RWPE2 (cell line): ENCODE results near the gene RAB11FIP3.

Experiments used
- ATAC-seq: fragments of 200-7000 bp; cut with Tn5 transposase; 3 replicates; pipeline ENCODE4 v1.9.1; 2021; ENCODE audit warnings: low read depth
- DNase-seq: peaks from one replicate; pipeline ENCODE4 v3.0.0-alpha.2; 2020; ENCODE audit warnings: low spot score
- H3K27ac ChIP-seq: fragments of 450-650 bp; 2 replicates; pipeline ENCODE4 v1.5.1; 2017; ENCODE audit warnings: mild to moderate bottlenecking; ENCODE audit not compliant: poor library complexity, severe bottlenecking
- H3K27me3 ChIP-seq: fragments of 250-450 bp; sonication (Bioruptor Pico); 2 replicates; pipeline ENCODE4 v1.5.1; 2021; ENCODE audit warnings: mild to moderate bottlenecking, moderate library complexity; ENCODE audit not compliant: insufficient read depth, poor library complexity, severe bottlenecking
- H3K36me3 ChIP-seq: fragments of 250-450 bp; sonication (Bioruptor Pico); 2 replicates; pipeline ENCODE4 v1.5.1; 2020; ENCODE audit warnings: low read depth, mild to moderate bottlenecking, moderate library complexity
- H3K4me1 ChIP-seq: fragments of 250-450 bp; sonication (Bioruptor Pico); 2 replicates; pipeline ENCODE4 v1.5.1; 2021; ENCODE audit warnings: mild to moderate bottlenecking, moderate library complexity; ENCODE audit not compliant: insufficient read depth, poor library complexity, severe bottlenecking
- H3K4me3 ChIP-seq: fragments of 250-450 bp; sonication (Bioruptor Pico); 2 replicates; pipeline ENCODE4 v1.5.1; 2021; ENCODE audit warnings: mild to moderate bottlenecking, moderate library complexity; ENCODE audit not compliant: severe bottlenecking
- H3K9me3 ChIP-seq: fragments of 250-450 bp; sonication (Bioruptor Pico); 2 replicates; pipeline ENCODE4 v1.5.1; 2021; ENCODE audit warnings: mild to moderate bottlenecking, moderate library complexity; ENCODE audit not compliant: severe bottlenecking
- TF ChIP-seq, protein P1 (sequence below): fragments of 450-650 bp; IDR thresholded peaks from one replicate; pipeline ENCODE4 v1.5.1; 2017; ENCODE audit warnings: mild to moderate bottlenecking, moderate library complexity; ENCODE audit not compliant: poor library complexity, severe bottlenecking

Gene RAB11FIP3

DNA sequence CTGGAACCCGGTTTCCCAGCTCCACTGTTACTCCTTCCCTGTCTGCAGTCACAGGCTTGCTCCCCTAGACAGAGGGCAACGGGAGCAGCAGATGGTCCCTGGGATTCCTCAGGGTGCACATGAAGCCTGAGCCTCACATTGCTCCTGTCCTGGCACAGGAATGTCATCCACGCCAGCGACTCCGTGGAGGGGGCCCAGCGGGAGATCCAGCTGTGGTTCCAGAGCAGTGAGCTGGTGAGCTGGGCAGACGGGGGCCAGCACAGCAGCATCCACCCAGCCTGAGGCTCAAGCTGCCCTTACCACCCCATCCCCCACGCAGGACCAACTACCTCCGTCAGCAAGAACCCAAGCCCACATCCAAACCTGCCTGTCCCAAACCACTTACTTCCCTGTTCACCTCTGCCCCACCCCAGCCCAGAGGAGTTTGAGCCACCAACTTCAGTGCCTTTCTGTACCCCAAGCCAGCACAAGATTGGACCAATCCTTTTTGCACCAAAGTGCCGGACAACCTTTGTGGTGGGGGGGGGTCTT, 25.3 kb upstream of the RAB11FIP3 start:
- no peaks in the 10 kb centered on the region for H3K27me3 ChIP-seq
- ATAC-seq = no peak
- H3K36me3 ChIP-seq = peaks cover 6% of the 10 kb centered on the region; the same call in 1 of the 2 replicates
- peak overlapping the region; percentile 66 for H3K27ac ChIP-seq
- peaks cover 3% of the 10 kb centered on the region for H3K4me1 ChIP-seq
- DNase-seq = no peak
- H3K9me3 ChIP-seq = no peaks in the 10 kb centered on the region
- H3K4me3 ChIP-seq = peak overlapping the region; percentile 90
- TF ChIP-seq, protein P1, sequence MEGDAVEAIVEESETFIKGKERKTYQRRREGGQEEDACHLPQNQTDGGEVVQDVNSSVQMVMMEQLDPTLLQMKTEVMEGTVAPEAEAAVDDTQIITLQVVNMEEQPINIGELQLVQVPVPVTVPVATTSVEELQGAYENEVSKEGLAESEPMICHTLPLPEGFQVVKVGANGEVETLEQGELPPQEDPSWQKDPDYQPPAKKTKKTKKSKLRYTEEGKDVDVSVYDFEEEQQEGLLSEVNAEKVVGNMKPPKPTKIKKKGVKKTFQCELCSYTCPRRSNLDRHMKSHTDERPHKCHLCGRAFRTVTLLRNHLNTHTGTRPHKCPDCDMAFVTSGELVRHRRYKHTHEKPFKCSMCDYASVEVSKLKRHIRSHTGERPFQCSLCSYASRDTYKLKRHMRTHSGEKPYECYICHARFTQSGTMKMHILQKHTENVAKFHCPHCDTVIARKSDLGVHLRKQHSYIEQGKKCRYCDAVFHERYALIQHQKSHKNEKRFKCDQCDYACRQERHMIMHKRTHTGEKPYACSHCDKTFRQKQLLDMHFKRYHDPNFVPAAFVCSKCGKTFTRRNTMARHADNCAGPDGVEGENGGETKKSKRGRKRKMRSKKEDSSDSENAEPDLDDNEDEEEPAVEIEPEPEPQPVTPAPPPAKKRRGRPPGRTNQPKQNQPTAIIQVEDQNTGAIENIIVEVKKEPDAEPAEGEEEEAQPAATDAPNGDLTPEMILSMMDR = no peak

DNA sequence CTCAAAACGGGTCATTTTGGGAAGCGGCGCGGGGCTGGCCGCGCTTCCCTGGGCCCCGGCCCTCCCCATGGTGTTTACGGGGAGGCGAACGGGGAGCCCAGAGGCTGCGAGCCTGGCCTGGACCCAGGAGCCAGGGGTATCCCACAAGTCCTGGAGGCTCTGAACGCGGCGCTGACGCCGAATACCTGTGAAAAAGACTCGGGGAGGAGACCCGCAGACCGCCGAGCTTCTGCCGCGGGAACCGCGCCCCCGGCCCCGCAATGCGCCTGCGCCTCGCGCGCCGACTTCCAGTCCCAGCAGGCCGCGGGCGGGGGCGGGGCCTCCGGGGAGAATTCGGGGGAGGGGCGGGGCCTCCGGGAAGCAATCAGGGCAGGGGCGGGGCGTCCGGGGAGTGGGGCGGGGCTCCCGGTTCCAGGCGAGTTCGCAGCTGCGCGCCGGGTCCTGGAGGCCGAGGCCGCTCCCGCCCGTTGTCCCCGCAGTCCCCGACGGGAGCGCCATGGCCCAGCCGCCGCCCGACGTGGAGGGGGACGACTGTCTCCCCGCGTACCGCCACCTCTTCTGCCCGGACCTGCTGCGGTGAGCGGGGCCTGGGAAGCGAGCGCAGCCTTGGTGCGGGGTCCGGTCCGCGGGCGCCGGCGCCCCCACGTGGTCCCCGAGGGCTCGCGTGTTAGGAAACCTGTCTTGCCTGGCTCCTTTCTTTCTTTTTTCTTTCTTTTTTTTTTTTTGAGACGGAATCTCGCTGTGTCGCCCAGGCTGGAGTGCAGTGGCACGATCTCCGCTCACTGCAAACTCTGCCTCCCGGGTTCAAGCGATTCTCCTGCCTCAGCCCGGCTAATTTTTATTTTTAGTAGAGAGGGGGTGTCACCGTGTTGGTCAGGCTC, 23.7 kb upstream of the RAB11FIP3 start, which contains the start of gene DECR2:
Gene DECR2, plus strand, starts transcription at position 418 of the 881 bp plus-strand sequence. Its CDS starts 79 bp downstream, at position 497.
- H3K4me3 ChIP-seq = peak within 1 kb of the TSS; percentile 90
- H3K27ac ChIP-seq = peak within 1 kb of the TSS; percentile 66
- peak; percentile 92 for DNase-seq
- peak; percentile 70 for ATAC-seq
- no peaks in the 10 kb centered on the region for H3K9me3 ChIP-seq
- H3K4me1 ChIP-seq = peaks cover 3% of the 10 kb centered on the region
- H3K36me3 ChIP-seq = peaks cover 6% of the 10 kb centered on the region; the same call in 1 of the 2 replicates
- H3K27me3 ChIP-seq = no peaks in the 10 kb centered on the region
- TF ChIP-seq, protein P1 = peak; percentile 74

DNA sequence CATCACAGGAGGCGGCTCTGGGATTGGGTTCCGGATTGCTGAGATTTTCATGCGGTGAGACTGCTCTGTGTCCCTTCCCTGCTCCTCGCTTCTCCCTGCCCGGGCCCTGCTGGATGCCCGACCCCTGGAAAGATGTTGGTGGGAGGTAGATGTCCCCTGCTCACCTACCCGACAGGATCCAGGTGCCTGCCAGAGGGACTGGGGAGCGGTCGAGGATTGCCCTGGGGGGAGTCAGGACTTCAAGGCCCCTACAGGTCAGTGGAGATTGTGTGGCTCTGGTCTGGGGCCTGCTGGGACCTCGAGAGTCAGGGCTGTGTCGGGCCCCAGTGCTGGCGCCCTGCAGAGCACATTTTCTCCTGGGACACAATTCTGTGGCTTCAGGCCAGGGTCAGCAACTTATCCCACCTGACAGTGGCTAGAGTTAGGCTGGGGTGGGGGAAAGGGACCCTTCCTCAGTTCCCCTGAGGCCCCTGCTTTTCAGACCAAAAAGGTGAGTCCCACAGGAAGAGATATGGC, 20.4 kb upstream of the RAB11FIP3 start:
- DNase-seq (no peak), ATAC-seq (no peak)
- no peak overlapping the region for H3K27ac ChIP-seq
- no peaks in the 10 kb centered on the region for H3K27me3 ChIP-seq
- no peaks in the 10 kb centered on the region for H3K9me3 ChIP-seq
- H3K4me3 ChIP-seq = no peak overlapping the region
- H3K4me1 ChIP-seq = peaks cover 3% of the 10 kb centered on the region
- H3K36me3 ChIP-seq = peaks cover 4% of the 10 kb centered on the region; the same call in 1 of the 2 replicates
- TF ChIP-seq, protein P1 = no peak

DNA sequence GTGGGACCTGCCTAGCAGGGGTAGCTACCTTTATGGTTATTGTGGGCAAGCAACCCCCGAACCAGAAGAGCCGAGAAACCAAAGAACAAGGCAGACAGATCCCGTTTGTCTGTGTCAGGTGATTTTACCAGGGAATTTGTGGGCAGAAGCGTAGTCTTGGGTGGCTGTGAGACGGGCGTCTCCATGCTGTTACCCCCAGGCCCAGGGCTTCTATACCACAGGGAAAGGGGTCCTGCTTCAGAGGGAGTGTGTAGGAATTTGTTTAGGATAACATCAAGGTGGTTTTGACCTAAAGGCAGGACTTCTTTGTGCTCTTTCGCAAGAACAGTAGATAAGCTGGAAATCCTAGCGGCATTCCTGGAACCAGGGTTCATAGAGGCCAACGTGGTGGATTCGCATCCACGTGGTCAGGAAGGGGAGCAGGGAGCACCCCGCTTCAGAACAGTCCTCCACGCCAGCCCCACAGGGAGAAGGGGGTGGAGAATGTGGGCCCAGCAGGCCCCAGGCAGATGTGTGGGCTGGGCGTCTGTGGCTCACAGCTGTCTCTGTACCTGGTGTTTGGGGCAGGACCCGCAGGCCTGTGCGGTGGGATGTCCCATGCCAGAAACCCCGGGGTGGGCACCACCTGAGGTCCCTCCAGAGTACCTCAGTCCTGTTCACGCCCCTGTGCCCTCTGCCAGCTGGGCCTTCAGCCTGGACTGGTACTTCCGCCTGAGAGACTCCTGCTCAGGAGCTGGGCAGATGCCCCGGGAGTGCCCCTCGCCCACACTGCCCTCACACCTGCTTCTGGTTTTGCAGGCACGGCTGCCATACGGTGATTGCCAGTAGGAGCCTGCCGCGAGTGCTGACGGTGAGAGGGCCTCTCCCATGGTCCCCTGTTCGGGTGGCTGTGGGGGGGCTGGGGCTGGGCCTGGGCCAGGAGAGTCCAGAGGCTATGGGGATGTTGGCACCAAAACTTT, 19.6 kb upstream of the RAB11FIP3 start:
- Histone ChIP-seq H3K27ac (no peak overlapping the region), H3K27me3 (no peaks in the 10 kb centered on the region), H3K36me3 (peaks cover 4% of the 10 kb centered on the region; the same call in 1 of the 2 replicates), H3K4me1 (no peaks in the 10 kb centered on the region), H3K4me3 (no peak overlapping the region), H3K9me3 (no peaks in the 10 kb centered on the region)
- ATAC-seq (no peak), DNase-seq (no peak)
- TF ChIP-seq, protein P1 = no peak
